HEK293 (cell line): Measurements from ENCODE around the gene PIEZO1.

ENCODE experiments used
- BCL11A ChIP-seq: fragments of 450-650 bp; formaldehyde crosslinking; IDR thresholded peaks from 2 replicates; pipeline ENCODE4 v1.5.1; 2016; ENCODE audit warnings: low read depth, missing biosample characterization, missing genetic modification characterization
- CTCF ChIP-seq: fragments of 450-650 bp; formaldehyde crosslinking; IDR thresholded peaks from 2 replicates; pipeline ENCODE4 v1.5.1; 2016; ENCODE audit warnings: missing biosample characterization, missing genetic modification characterization
- MYNN ChIP-seq: fragments of 450-650 bp; formaldehyde crosslinking; IDR thresholded peaks from 2 replicates; pipeline ENCODE4 v1.5.1; 2016; ENCODE audit warnings: missing biosample characterization, missing genetic modification characterization, borderline replicate concordance
- SP2 ChIP-seq: fragments of 450-650 bp; formaldehyde crosslinking; IDR thresholded peaks from 2 replicates; pipeline ENCODE4 v1.5.1; 2016; ENCODE audit warnings: missing biosample characterization, missing genetic modification characterization
- TCF7L2 ChIP-seq: IDR thresholded peaks from 2 replicates; pipeline ENCODE4 v1.6.1; 2011; ENCODE audit warnings: low read depth, mild to moderate bottlenecking, inconsistent platforms, low read length, moderate library complexity, borderline replicate concordance
- YY1 ChIP-seq: fragments of 450-650 bp; formaldehyde crosslinking; IDR thresholded peaks from 2 replicates; pipeline ENCODE4 v1.5.1; 2018; ENCODE audit warnings: missing biosample characterization, missing genetic modification characterization
- ZBTB44 ChIP-seq: fragments of 450-650 bp; IDR thresholded peaks from 2 replicates; pipeline ENCODE4 v1.5.1; 2018; ENCODE audit warnings: missing biosample characterization, mild to moderate bottlenecking, missing genetic modification characterization
- ZNF324 ChIP-seq: fragments of 450-650 bp; formaldehyde crosslinking; IDR thresholded peaks from 2 replicates; pipeline ENCODE4 v1.5.1; 2016; ENCODE audit warnings: missing biosample characterization, missing genetic modification characterization
- ZNF548 ChIP-seq: fragments of 450-650 bp; formaldehyde crosslinking; IDR thresholded peaks from 2 replicates; pipeline ENCODE4 v1.5.1; 2016; ENCODE audit warnings: missing biosample characterization, missing genetic modification characterization
- ZNF558 ChIP-seq: fragments of 450-650 bp; formaldehyde crosslinking; IDR thresholded peaks from 2 replicates; pipeline ENCODE4 v1.5.1; 2016; ENCODE audit warnings: missing biosample characterization, missing genetic modification characterization
- ZNF610 ChIP-seq: fragments of 450-650 bp; formaldehyde crosslinking; IDR thresholded peaks from 2 replicates; pipeline ENCODE4 v1.5.1; 2016; ENCODE audit warnings: missing biosample characterization, missing genetic modification characterization, borderline replicate concordance
- ZNF626 ChIP-seq: fragments of 450-650 bp; sonication (Bioruptor Pico); formaldehyde crosslinking; IDR thresholded peaks from 2 replicates; pipeline ENCODE4 v1.5.1; 2018; ENCODE audit warnings: missing biosample characterization, missing genetic modification characterization, inconsistent platforms
- ZNF792 ChIP-seq: fragments of 450-650 bp; formaldehyde crosslinking; IDR thresholded peaks from 2 replicates; pipeline ENCODE4 v1.5.1; 2016; ENCODE audit warnings: missing biosample characterization, missing genetic modification characterization
- TF ChIP-seq, protein P1 (sequence below): IDR thresholded peaks from 2 replicates; pipeline ENCODE4 v1.6.1; 2011; ENCODE audit warnings: mild to moderate bottlenecking, low read depth, low read length, borderline replicate concordance

DNA sequence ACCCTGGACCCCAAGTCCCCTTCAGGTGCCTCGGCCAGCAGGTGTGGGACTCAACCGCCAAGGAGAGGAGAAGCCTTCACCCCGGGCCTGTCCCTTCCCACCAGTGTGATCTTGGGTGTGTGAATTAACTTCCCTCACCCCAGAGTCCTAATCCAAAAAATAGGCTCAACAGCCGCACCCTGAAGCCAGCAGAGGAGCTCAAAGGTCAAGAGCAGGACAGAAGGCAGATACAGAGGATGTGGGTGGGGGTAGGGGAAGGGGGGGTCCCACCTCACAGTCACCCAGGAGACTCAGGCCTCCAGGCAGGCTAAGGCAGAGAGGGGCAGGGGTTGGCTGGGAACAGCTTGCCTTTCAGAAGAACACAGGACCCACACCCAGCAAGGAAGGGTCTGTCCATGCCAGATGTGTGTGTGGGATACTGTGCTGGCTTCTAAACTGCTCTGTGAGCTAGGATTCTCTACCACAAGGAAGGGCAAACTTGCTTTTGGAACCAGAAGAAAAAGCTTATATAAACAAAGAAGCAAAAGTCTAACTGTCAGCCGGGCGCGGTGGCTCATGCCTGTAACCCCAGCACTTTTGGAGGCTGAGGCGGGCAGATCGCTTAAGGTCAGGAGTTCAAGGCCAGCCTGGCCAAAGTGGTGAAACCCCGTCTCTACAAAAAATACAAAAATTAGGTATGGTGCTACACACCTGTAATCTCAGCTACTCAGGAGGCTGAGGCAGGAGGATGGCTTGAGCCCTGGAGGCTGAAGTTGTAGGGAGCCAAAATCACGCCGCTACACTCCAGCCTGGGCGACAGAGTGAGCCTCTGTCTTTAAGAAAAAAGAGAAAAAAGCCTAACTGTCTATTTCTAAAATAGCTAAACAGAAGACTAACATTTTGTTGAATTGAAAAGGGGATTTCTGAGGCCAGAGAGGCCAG, 4.6 kb downstream of the PIEZO1 start:
- TF ChIP-seq CTCF (no peak), ZNF626 (tag by site-specific recombination) (no peak), ZNF548 (no peak), TCF7L2 (no peak), BCL11A (tag by site-specific recombination) (no peak), ZNF324 (no peak), YY1 (tag by site-specific recombination) (no peak), ZNF792 (tag by site-specific recombination) (no peak), MYNN (tag by site-specific recombination) (no peak), ZBTB44 (tag by site-specific recombination) (no peak), ZNF610 (tag by site-specific recombination) (no peak), SP2 (tag by site-specific recombination) (no peak), ZNF558 (no peak)
- TF ChIP-seq, protein P1, sequence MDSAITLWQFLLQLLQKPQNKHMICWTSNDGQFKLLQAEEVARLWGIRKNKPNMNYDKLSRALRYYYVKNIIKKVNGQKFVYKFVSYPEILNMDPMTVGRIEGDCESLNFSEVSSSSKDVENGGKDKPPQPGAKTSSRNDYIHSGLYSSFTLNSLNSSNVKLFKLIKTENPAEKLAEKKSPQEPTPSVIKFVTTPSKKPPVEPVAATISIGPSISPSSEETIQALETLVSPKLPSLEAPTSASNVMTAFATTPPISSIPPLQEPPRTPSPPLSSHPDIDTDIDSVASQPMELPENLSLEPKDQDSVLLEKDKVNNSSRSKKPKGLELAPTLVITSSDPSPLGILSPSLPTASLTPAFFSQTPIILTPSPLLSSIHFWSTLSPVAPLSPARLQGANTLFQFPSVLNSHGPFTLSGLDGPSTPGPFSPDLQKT, result no peak
